ENCODE data around the gene DLG5.

DLG5 gene

GRCh38 chr10:77867124-77867719, 59.3 kb downstream of the DLG5 start:
- no peak for DNase-seq (ENCODE audit: low read depth in 2 of 2)

DNA sequence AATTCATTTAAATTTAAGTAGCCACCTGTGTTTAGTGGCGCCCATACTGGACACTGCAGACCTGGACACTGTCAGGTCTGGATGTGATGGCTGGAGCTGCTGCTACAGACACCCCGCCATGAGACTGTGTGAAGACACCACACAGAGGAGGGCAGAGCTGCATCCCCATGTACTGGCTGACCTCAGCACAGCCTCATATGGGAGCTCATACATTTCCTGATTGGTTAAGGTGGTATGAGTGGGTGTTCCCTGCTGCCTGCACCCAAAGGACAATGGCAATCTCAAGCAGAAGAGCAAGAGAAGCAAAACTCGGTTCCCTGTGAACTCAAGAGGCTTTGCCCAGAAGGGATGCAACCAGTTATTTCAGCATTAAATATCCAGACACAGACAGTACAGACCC, 60.0 kb downstream of the DLG5 start:
- no peak for DNase-seq (ENCODE audit: low read depth in 2 of 2)

DNA sequence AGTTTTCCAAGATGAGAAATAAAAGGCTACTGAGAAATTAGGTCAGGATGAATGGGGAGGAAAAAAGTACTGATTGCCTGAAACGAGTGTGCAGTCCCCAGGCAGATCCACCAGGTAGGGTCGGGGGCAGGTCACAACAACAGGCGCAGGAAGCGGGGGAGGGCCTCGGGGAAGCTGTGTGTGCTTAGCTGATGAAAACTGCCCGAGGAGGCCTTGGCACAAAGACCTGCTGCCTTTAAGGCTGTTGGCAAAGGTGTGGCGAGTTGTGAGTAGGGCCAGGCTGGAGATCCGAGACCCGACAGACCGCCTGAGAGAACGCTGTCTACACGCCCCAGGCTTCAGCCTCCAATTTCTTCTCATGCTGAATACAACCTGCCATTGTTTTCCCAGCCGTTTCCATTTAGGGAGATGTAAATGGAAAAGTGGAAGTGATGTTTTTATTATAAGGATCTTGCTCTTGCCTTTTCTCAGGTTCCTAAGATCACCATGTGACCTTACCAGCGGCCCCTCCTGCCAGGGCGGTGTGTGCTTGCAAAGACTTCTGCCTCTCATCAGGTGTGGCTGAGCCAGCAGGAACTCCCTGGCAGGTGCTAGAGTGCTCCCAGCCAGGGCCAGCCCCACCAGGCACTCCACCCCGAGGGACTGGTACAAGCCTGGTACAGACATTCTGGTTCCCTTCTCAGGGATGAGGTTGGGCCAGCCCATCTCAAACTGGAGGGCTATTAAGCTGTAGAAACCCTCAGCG, 60.8 kb downstream of the DLG5 start:
- DNase-seq (ENCODE audit: low read depth in 2 of 2): no peak

DNA sequence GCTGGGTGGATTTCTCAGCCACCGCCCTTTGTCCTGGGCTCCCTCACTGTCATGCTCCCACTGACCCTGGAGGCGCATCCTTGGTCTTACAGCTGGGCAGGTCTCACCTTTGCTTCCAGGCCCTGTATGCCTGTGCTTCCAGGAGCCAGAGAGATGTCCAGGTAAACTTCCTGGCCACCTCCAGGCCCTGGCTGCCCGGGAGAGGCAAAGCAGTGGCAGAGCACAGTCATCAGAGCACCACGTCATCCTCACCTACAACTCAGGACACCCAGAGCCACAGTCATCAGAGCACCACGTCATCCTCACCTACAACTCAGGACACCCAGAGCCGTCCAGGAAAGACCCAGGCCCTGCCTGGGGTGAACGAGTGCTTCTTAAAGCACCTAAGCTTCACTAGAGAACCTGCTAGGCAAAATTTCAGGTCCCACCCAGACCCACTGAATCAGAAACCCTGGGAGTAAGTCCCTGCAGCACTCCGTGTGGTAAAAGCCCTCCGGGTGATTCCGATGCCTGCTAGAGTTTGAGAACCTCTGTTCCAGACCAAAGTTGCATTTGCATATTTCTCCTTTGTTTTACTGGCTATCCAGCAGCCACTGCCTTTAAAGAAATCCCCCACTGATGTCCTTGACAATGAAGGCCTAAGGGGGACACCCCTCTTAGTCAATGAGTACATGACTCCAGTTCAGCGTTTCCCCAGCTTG, 62.3 kb downstream of the DLG5 start:
- no peak for DNase-seq (ENCODE audit: low read depth in 2 of 2)

DNA sequence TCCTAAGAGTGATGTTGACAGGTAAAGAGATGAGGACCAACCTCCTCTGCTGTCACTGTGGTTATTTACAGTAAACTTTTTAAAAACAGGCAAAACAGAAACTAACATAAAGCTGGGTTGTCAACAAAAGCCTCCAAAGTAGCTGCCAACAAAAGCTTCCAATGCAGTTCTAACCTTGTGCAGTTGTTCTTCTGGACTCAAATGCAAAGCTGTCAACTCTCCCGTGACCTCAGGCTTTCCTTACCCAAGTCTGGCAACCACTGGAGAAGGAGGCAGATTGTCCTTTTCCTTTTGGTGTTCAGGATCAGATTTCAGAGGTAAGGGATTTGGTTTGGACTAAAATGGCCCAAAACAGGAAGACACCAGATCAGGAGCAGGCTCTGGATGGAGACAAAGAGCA, 63.1 kb downstream of the DLG5 start:
- no peak for DNase-seq (ENCODE audit: low read depth in 2 of 2)

GRCh38 chr10:77862595-77862994, 64.0 kb downstream of the DLG5 start:
- no peak for DNase-seq (ENCODE audit: low read depth in 2 of 2)

DNA sequence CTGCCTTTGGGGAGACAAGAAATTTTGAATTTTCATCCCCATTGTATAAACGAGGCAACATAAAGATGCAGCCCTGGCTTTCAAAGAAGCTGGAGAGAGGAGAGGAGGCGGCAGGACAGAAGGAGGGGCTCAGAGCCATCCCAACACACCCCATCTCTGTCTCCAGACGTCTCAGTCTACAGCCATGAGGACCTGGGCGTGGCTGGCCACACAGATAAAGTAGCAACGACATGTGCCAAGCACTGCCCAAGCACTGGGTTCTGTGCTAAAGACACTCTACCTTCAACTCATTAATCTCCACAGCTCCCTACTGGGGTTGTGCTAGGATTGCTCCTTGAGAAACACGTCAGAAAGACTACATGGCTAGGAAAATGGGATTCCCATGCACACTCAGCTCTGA, 65.2 kb downstream of the DLG5 start:
- no peak for DNase-seq (ENCODE audit: low read depth in 2 of 2)

DNA sequence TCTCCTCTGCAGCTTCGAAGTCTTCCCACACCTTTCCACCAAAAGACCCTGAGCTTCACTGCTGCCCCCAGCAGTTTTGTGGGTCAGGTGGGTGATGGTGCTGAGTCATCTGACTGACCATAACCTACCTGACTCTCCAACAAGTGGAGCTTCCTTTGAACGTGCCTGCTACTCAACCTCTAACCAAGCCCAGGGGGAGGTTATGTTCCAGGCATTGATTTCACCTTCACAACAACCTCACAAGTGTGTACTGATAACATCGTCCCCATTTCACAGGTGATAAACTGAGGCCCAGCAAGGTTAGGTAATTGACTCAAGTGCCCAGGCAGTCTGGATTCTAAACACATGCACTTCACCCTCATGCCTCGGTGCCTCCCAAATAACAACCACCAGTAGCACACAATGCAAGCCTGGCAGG, 66.7 kb downstream of the DLG5 start:
- no peak for DNase-seq (ENCODE audit: low read depth in 2 of 2)

GRCh38 chr10:77859200-77859864, 67.2 kb downstream of the DLG5 start:
- no peak for DNase-seq (ENCODE audit: low read depth in 2 of 2)

DNA sequence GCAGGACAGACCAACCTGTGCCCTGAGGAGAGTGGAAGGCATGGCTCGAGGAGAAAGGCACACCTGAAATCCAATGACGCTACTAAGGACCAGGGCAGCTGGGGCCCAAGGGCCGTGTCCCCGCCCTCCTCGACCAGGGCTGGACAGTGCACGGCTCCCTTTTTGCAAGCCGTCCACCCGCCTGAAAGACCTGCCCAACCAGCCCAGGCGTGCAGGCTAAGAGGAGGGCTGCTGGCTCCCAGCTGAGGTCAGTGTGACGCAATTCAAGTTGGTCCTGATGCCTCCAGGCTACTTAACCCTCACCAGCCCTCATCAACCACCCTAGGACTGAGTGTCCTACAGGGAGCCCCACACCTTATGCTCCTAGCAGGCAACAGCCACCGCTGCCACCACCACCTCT, 69.3 kb downstream of the DLG5 start:
- DNase-seq (ENCODE audit: low read depth in 2 of 2): no peak

DNA sequence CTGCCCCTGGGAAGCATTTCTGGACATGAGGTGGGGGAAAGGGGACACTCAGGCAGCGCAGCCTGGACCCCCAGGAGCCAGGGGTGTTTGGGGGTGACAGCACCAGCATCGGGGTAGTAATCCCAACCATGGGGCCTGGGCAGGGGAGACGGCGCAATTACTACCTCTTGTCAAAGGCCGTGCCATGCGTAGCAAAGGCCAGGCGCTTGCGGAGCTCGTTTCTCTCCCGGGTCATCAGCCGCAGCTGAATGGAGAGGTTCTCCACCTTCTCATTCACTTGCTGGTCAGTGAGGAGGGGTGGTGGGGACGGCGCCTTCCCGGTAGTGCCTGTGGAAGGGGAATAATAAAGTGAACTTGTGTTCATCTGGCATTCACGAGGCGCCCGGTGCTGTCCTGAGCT, 70.0 kb downstream of the DLG5 start:
- no peak for DNase-seq (ENCODE audit: low read depth in 2 of 2)

- no peak for DNase-seq (ENCODE audit: low read depth in 2 of 2)
These were observed 71.0 kb downstream of the DLG5 start for GRCh38 chr10:77855404-77856155.

DNA sequence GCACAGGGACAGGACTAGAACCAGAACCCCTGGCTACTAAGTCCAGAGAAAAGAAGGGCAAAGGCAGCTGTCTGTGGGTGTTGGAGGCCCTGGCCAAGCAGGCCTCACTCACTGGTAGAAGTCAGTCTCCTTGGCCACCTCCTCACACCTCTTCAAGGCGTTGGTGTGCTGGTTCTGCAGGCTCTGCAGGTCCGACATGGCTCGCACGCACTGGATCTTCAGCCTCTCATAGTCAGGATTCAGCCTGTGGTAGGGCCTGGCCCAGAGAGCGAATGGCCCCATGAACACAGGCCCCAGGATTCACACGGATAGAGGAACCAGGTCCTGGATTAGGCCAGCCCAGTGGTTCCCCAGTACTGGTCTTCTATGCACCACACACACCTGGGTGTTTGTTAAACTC, 72.4 kb downstream of the DLG5 start:
- DNase-seq (ENCODE audit: low read depth in 2 of 2): no peak

DNA sequence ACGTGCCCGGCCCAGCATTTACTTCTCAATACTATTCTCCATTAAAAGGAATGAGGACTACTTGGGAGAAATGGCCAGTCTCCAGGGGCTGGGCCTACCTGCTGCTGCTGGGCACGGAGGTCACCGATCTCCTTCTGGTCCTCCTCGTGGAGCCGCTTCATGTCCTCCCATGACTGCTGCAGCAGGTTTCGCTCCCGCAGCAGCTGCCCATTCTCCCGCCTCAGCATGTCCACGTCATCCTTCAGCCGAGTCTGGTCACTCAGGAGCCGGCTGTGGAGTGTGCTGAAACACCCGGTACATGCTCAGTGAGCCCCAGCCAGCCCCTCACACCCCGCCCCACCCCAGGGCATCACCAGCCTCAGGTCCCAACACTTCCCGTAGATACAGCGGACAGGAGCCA, 73.3 kb downstream of the DLG5 start:
- DNase-seq (ENCODE audit: low read depth in 2 of 2): no peak

DNA sequence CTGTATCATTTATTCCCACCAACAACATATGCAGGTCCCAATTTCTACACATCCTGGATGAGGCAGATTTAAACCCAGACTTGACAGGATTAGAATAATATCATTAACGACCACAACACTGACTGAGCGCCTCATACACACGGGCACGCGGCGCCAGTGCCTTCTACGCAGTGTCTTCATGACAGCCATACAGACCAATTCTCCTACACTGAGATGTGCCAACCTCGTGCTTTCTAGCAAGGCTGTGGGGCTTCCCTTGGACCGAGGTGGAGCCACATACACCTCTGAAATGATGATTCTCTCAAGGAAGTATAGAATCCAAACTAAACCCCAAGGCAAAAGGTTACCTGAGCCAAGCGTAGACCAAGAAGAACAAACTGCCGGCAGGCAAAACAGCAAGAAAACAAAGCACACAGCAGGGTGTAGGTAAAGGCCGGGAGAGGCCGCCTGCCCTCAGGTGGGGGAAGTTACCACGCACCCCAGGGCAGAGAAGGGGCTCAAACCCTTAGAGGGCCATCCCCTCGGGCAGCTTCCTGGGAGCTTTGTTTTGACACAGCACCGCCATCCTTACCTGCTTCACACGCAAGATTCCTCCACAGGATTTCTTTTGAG, 75.8 kb downstream of the DLG5 start:
- no peak for DNase-seq (ENCODE audit: low read depth in 2 of 2)

DNA sequence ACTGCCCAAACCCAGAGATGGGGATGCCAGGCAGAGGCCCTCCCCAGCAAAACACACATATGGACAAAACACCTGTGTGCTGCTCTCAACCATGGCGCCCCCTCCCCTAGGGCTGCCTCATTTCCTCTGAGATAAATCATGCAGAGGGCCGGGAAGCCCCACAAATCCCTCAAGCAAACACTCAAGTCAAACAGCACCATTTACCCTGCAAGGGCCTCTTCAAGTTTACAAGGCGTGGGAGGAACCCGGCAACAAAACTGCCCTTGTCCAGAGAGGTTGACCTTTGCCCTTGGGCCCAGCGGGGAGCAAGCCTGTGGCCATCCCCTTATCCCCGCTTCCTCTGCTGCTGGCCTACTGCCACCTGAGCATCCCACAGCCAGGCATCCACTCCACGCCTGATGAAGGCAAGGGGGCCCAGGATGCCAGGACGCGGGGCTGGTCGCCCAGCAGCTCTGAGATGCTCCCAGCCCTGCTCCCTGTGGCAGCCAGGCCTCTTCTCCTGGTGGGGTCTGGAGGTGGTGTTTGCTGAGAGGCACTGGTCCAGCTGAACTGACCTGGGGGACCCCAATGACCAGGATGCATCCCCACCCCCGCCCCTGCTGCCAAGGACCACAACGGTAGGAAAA, 77.4 kb downstream of the DLG5 start:
- DNase-seq (ENCODE audit: low read depth in 2 of 2): no peak

DNA sequence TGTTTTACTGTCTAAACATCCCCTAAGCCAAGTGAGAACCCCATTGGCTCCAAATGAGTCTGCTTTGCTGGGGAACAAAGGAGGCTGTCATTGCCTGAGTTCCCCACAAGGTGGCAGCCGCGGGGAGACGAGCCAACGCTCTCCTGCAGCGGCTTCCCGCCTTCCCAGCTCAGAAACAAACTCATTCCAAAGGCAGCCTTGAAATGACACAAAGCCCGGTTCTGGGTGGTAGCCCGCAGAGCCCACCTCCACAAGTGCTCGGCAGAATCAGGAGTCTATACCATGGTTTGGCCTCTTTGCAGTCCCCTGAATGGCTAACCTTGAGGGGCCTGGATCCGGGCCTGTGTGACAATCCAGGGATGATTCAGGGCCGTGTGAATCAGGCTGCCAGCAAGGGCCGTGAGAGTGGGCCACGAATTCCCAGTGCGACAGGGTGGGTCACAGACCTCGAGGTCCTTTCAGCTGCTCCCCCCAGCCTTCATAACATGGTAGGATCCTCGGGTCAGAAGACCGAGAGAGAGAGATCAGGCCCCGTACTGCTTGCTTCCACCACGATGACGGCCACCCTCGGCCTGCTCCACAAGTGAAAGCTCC, 79.7 kb downstream of the DLG5 start:
- peak; percentile 48 to 60 for DNase-seq (ENCODE audit: low read depth in 2 of 2)

GRCh38 chr10:77845451-77845850, 81.1 kb downstream of the DLG5 start:
- DNase-seq (ENCODE audit: low read depth in 2 of 2): no peak

- no peak for DNase-seq (ENCODE audit: low read depth in 2 of 2)
These were observed 81.7 kb downstream of the DLG5 start for GRCh38 chr10:77844713-77845445.

DNA sequence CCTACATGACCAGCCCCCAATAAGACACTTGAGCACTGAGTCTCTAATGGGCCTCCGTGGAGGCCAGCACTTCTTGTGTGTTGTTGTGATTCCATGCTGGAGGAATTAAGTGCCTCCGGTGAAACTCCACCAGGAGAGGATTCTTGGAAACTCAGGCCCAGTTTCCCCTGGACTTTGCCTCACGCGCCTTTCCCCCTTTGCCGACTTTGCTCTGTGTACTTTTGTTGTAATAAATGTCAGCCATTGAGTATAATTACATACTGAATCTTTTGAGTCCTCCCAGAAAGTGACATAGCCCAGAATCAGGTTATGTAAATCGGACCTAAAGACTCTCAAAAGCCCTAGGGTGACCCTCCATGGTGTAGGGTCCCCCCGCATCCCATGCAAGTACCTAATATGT, 82.4 kb downstream of the DLG5 start:
- DNase-seq (ENCODE audit: low read depth in 2 of 2): no peak

Measured in activated CD4-positive, alpha-beta T cell treated with anti-CD3 and anti-CD28 coated beads for 24 hours (primary cell).